Measurements from ENCODE around the gene MCF2.

GRCh38 chrX:139560221-139560620, 147.7 kb downstream of the MCF2 start:
- TF ChIP-seq CTCF (conservative IDR thresholded peaks at IDR 0.05) (no peak), EZH2 (IDR thresholded peaks at IDR 0.05; ENCODE audit: low read depth) (no peak)
